SU-DHL-6 (cell line): ENCODE data around the gene WDR4.

Experiments
- EZH2phosphoT487 ChIP-seq: fragments of 200-600 bp; sonication (generic), shearing (Covaris generic); conservative IDR thresholded peaks from 2 replicates; pipeline ENCODE4 v1.6.1; 2018; ENCODE audit warnings: mild to moderate bottlenecking, antibody characterized with exemption, low read length, moderate library complexity, mixed read lengths
- TF ChIP-seq, protein P1 (sequence below): fragments of 200-600 bp; sonication (generic); IDR thresholded peaks from one replicate; pipeline ENCODE4 v1.5.1; 2017; ENCODE audit warnings: antibody characterized with exemption, mild to moderate bottlenecking, low read length, moderate library complexity; ENCODE audit not compliant: insufficient read depth, poor library complexity, severe bottlenecking

DNA sequence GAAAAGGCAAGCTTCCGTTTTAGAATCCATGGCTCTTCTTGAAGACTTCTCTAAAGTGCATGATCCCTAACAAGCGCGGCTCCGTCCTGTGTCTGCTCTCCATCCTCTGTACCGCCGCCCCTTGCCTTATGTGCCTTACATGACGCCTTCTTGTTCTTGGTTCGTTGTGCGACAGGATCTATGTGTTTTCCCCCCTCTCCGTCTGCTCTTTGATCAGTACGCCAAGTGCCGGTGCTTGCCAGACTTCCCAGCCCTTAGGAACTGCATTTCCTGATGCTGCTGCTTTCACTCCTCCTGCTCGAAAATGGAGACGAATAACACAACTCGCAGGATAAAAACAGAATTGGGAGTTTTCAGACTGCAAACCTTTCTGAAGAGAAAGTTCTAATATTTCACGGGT is 26.9 kb upstream of the WDR4 start:
- TF ChIP-seq, protein P1, sequence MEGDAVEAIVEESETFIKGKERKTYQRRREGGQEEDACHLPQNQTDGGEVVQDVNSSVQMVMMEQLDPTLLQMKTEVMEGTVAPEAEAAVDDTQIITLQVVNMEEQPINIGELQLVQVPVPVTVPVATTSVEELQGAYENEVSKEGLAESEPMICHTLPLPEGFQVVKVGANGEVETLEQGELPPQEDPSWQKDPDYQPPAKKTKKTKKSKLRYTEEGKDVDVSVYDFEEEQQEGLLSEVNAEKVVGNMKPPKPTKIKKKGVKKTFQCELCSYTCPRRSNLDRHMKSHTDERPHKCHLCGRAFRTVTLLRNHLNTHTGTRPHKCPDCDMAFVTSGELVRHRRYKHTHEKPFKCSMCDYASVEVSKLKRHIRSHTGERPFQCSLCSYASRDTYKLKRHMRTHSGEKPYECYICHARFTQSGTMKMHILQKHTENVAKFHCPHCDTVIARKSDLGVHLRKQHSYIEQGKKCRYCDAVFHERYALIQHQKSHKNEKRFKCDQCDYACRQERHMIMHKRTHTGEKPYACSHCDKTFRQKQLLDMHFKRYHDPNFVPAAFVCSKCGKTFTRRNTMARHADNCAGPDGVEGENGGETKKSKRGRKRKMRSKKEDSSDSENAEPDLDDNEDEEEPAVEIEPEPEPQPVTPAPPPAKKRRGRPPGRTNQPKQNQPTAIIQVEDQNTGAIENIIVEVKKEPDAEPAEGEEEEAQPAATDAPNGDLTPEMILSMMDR: no peak
- no peak for TF ChIP-seq EZH2phosphoT487
